ENCODE measurements around the gene MRPS10. TPM values are rescaled to one million over a fixed set of nuclear protein-coding genes. Genes with fewer than 3 reads are reported as not detected.
"Not testable (repeated sequence)": the region's sequence is repeated elsewhere in the genome, so short reads cannot be mapped to it uniquely, and the experiment has no call there.

The MRPS10 gene
- polyA plus RNA-seq, 2 of the 4 experiments (the other 2 are of a cell fraction): 31.5 to 60.7 TPM

GRCh38 chr6:42204768-42205282, 12.8 kb downstream of the MRPS10 start:
- Histone ChIP-seq H3K4me2 (peak overlapping the region; percentile 73), H3K27ac (peak overlapping the region; percentile 84 to 86), H3K9me3 (no peaks in the 10 kb centered on the region), H3K4me1 (peaks cover 53% of the 10 kb centered on the region), H3K4me3 (0 out of 3 replicates have a peak overlapping the region, but pooled peaks have one; percentile 17)
- CTCF ChIA-PET: interaction anchor here (1.2 to 1.7 kb wide), 3 partner anchors 9 to 343 kb away, joined by 3 to 6 read pairs (median 5); no protein-coding TSS in a partner anchor
- TF ChIP-seq CEBPB (IDR thresholded peaks at IDR 0.05) (no peak), POLR2AphosphoS2 (conservative IDR thresholded peaks at IDR 0.05; ENCODE audit: low read length) (no peak), REST (IDR thresholded peaks at IDR 0.05) (no peak), KDM5A (IDR thresholded peaks at IDR 0.05) (no peak), ZFP36 (IDR thresholded peaks at IDR 0.05; ENCODE audit: borderline replicate concordance, partially characterized antibody) (no peak), FOXS1 (CRISPR knock-in tag; IDR thresholded peaks at IDR 0.05) (no peak), MAFK (IDR thresholded peaks at IDR 0.05; ENCODE audit: partially characterized antibody) (no peak), E2F6 (IDR thresholded peaks at IDR 0.05; ENCODE audit: borderline replicate concordance, low read depth) (no peak), TFCP2L1 (CRISPR knock-in tag; IDR thresholded peaks at IDR 0.05) (no peak), CHD2 (IDR thresholded peaks at IDR 0.05; ENCODE audit: low read length, partially characterized antibody) (no peak), ATOH8 (CRISPR knock-in tag; IDR thresholded peaks at IDR 0.05; ENCODE audit: low read depth) (no peak), BHLHE40 (IDR thresholded peaks at IDR 0.05; ENCODE audit: low read depth, low read length) (no peak), PBX3 (IDR thresholded peaks at IDR 0.05) (no peak), TP53 (CRISPR knock-in tag; IDR thresholded peaks at IDR 0.05) (no peak), POLR2A (IDR thresholded peaks at IDR 0.05; ENCODE audit: low read length) (no peak), RCOR1 (IDR thresholded peaks at IDR 0.05; ENCODE audit: low read depth, low read length) (no peak)
- 63% methylated on average over 4 of the region's 4 CpGs for WGBS (ENCODE audit: missing lambda C conversion rate)
- POLR2A ChIA-PET: no interaction called here
- FAIRE-seq (no peak), DNase-seq (ENCODE audit: low read depth in 1 of 2, low spot score in 1 of 2) (no peak), ATAC-seq (no peak)

GRCh38 chr6:42203183-42203582, 14.5 kb downstream of the MRPS10 start:
- ChIA-PET POLR2A (interaction anchor here (1.0 kb wide), 1 partner anchor 10 kb away, joined by 3 read pairs; no protein-coding TSS in a partner anchor), CTCF (interaction anchor here (1.2 to 5.8 kb wide), 3 partner anchors 11 to 14 kb away, joined by 3 to 31 read pairs (median 4); no protein-coding TSS in a partner anchor)
- no peak for FAIRE-seq
- ATAC-seq: no peak
- Histone ChIP-seq H3K9me3 (no peaks in the 10 kb centered on the region), H3K4me2 (no peak overlapping the region; the same call in 2 of the 3 replicates), H3K4me3 (no peak overlapping the region), H3K4me1 (peaks cover 70% of the 10 kb centered on the region), H3K27ac (peak overlapping the region; percentile 53 to 86)
- TF ChIP-seq RCOR1 (IDR thresholded peaks at IDR 0.05; ENCODE audit: low read depth, low read length): no peak
- no peak for DNase-seq (ENCODE audit: low read depth in 1 of 2, low spot score in 1 of 2)
- WGBS (ENCODE audit: missing lambda C conversion rate): 91% methylated on average over 3 of the region's 3 CpGs

GRCh38 chr6:42202131-42202915, 15.3 kb downstream of the MRPS10 start:
- 87% methylated on average over 13 of the region's 13 CpGs for WGBS (ENCODE audit: missing lambda C conversion rate)
- H3K4me1 ChIP-seq: peaks cover 78% of the 10 kb centered on the region
- H3K4me2 ChIP-seq; FAIRE-seq; DNase-seq (ENCODE audit: low read depth in 1 of 2, low spot score in 1 of 2); H3K9me3 ChIP-seq; H3K4me3 ChIP-seq; ATAC-seq: not testable (repeated sequence)
- POLR2A ChIA-PET: interaction anchor here (1.0 kb wide), 1 partner anchor 9 kb away, joined by 3 read pairs; no protein-coding TSS in a partner anchor
- CTCF ChIA-PET: interaction anchor here (1.2 to 5.8 kb wide), 3 partner anchors 12 to 13 kb away, joined by 3 to 31 read pairs (median 4); no protein-coding TSS in a partner anchor
- H3K27ac ChIP-seq: peak overlapping the region; percentile 74 to 86
